ENCODE data around the gene VDAC1. TPM values are rescaled to one million over a fixed set of nuclear protein-coding genes. Genes with fewer than 3 reads are reported as not detected.
"Not testable (repeated sequence)": the region's sequence is repeated elsewhere in the genome, so short reads cannot be mapped to it uniquely, and the experiment has no call there.

The VDAC1 gene
- total and polyA plus RNA-seq, 12 donors, result 229 to 609 (median 529) TPM

DNA sequence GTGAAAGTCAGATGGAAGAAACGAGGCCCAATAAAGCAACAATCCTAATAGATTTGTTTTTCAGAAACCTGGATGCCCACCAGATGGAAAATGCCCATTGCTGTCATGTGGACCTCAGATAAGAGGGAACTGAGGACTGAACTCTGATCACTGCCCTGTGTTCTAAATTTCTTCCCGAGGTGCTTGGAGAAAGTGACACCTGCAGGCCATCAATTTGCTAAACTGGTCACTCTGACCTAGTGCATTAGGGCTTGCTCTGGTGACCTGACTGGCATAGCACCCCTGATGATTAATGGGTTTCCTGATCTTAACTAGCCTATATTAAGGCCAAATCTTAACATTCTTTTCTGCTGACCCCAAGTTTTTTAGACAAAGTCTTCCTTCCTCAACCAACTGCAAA is 32.4 kb upstream of the VDAC1 start:
- no peak for ATAC-seq
- H3K9me3 ChIP-seq, result no peaks in the 10 kb centered on the region
- WGBS, 2 donors, result 47 to 57% methylated on average over 2 of the region's 2 CpGs
- no peak overlapping the region for H3K27ac ChIP-seq
- no peaks in the 10 kb centered on the region for H3K4me1 ChIP-seq
- intact Hi-C loops (cut with DNase I), result loop anchor here in 2 of 10 donors (5.0 to 10.0 kb wide), 2 partner anchors 250 to 258 kb away; no protein-coding TSS in a partner anchor
- H3K36me3 ChIP-seq, result no peaks in the 10 kb centered on the region
- TF ChIP-seq, protein P1, sequence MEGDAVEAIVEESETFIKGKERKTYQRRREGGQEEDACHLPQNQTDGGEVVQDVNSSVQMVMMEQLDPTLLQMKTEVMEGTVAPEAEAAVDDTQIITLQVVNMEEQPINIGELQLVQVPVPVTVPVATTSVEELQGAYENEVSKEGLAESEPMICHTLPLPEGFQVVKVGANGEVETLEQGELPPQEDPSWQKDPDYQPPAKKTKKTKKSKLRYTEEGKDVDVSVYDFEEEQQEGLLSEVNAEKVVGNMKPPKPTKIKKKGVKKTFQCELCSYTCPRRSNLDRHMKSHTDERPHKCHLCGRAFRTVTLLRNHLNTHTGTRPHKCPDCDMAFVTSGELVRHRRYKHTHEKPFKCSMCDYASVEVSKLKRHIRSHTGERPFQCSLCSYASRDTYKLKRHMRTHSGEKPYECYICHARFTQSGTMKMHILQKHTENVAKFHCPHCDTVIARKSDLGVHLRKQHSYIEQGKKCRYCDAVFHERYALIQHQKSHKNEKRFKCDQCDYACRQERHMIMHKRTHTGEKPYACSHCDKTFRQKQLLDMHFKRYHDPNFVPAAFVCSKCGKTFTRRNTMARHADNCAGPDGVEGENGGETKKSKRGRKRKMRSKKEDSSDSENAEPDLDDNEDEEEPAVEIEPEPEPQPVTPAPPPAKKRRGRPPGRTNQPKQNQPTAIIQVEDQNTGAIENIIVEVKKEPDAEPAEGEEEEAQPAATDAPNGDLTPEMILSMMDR (IDR thresholded peaks at IDR 0.05), result no peak
- DNase-seq, result no peak
- no peaks in the 10 kb centered on the region for H3K27me3 ChIP-seq
- H3K4me3 ChIP-seq, result no peak overlapping the region

DNA sequence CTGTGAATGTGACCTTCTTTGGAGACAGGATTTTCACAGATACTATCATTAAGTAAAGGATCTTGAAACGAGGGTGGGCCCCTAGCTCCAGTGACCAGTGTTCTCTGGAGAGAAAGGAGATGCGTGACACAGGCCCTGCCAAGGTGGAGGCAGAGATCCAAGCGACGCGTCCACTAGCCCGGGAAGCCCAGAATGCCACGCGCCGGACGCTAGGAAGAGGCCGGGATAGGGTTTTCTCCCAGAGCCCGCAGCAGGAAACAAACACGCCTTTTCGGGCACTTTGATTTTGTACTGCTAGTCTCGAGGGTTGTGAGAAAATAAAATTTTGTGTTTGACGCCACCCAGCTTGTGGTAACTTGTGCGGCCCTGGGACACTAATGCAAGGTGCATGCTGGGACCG is 29.6 kb upstream of the VDAC1 start:
- Histone ChIP-seq H3K4me1 (no peaks in the 10 kb centered on the region), H3K36me3 (no peaks in the 10 kb centered on the region), H3K27ac (no peak overlapping the region), H3K27me3 (no peaks in the 10 kb centered on the region), H3K4me3 (no peak overlapping the region), H3K9me3 (no peaks in the 10 kb centered on the region)
- DNase-seq (no peak), ATAC-seq (no peak)
- TF ChIP-seq, protein P1 (IDR thresholded peaks at IDR 0.05), result no peak
- intact Hi-C loops (cut with DNase I), result loop anchor here in 1 of 10 donors (10.0 kb wide), 1 partner anchor 260 kb away; no protein-coding TSS in a partner anchor
- 89 to 90% methylated on average over 18 of the region's 18 CpGs for WGBS, 2 donors

DNA sequence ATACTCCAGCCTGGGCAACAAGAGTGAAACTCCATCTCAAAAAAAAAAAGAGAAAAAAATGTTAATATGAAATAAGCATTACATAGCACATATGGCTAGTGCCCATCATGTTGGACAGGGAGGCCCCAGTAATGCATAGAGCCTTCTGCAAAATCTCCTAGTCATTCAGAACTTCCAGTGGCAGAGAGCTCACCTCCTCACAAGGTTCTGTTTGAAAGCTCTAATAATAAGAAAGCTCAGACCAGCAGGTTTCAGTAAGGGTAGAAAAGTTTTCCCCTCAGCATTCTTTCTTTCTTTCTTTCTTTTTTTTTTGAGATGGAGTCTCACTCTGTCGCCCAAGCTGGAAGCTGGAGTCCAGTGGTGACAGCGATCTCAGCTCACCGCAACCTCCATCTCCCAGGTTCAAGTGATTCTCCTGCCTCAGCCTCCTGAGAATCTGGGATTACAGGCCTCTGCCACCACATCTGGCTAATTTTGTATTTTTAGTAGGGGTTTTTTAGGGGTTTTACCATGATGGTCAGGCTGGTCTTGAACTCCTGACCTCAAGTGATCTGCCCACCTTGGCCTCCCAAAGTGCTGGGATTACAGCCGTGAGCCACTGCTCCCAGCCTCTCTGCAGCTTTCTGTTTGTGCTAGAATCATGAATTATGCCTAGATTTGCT is 25.7 kb upstream of the VDAC1 start:
- H3K4me1 ChIP-seq, H3K27ac ChIP-seq, H3K27me3 ChIP-seq, H3K36me3 ChIP-seq, H3K9me3 ChIP-seq, DNase-seq, H3K4me3 ChIP-seq, ATAC-seq: not testable (repeated sequence)
- WGBS, 2 donors, result 94% methylated on average over 4 of the region's 4 CpGs
- intact Hi-C loops (cut with DNase I), result loop anchor here in 1 of 10 donors (10.0 kb wide), 1 partner anchor 264 kb away; no protein-coding TSS in a partner anchor

DNA sequence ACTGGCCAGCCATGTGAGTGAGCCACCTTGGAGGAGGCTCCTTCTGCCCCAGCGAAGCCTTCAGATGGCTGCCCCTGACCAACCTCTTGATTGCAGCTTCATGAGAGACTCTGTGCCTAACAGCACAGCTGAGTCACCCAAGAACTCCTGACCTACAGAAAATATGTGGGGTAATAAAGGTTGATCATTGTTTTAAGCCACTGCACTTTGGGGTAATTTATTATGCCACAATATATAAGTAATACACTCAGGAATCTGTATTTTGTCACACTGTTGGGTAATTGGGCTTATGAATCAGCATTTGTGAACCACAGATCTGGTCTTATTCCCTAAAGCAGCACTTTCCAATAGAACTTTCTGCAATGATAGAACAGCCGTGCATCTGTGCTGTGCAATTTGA is 24.4 kb upstream of the VDAC1 start:
- no peak overlapping the region for H3K4me3 ChIP-seq
- H3K36me3 ChIP-seq, result no peaks in the 10 kb centered on the region
- peaks cover 0 to 12% (median 0%) of the 10 kb centered on the region in 7 donors for H3K27me3 ChIP-seq
- DNase-seq, result no peak
- TF ChIP-seq, protein P1 (IDR thresholded peaks at IDR 0.05), result no peak
- ATAC-seq, result no peak
- H3K4me1 ChIP-seq, result no peaks in the 10 kb centered on the region
- H3K9me3 ChIP-seq, result no peaks in the 10 kb centered on the region
- H3K27ac ChIP-seq, result no peak overlapping the region
- 92 to 96% methylated on average over 2 of the region's 2 CpGs for WGBS, 2 donors
- intact Hi-C loops (cut with DNase I), result no loop called here

DNA sequence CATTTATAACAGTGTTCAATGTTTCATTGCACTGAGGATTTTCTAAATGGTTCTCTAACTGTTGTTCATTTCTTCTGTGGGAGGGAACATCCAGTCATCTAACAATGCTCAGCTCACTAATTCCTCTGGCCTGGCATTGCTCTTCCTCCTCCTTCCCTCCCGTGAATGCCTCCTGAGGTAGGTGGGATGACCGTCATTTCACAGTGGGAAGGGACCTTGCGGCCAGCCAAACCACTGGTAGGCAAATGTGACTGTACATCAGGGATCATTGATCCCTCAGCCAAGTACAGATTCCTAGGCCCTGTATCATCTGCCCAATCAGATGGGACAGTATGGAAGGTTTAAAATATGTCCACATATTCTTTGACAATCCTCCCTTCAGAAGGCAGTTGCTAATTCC is 23.7 kb upstream of the VDAC1 start:
- no peak for ATAC-seq
- Histone ChIP-seq H3K9me3 (no peaks in the 10 kb centered on the region), H3K27me3 (peaks cover 0 to 12% (median 0%) of the 10 kb centered on the region in 7 donors), H3K36me3 (no peaks in the 10 kb centered on the region), H3K4me3 (no peak overlapping the region), H3K27ac (no peak overlapping the region), H3K4me1 (no peaks in the 10 kb centered on the region)
- intact Hi-C loops (cut with DNase I), result no loop called here
- TF ChIP-seq, protein P1 (IDR thresholded peaks at IDR 0.05), result no peak
- no peak for DNase-seq
- 96 to 97% methylated on average over 3 of the region's 3 CpGs for WGBS, 2 donors
